ENCODE data around the gene TAS2R20.
"Not testable (repeated sequence)": the region's sequence is repeated elsewhere in the genome, so short reads cannot be mapped to it uniquely, and the experiment has no call there.

GRCh38 chr12:11033959-11034358 is 35.9 kb upstream of the TAS2R20 start:
- TF ChIP-seq EZH2 (IDR thresholded peaks at IDR 0.05; ENCODE audit: low read length, missing control alignments); CTCF (conservative IDR thresholded peaks at IDR 0.05 in 1 of 2, IDR thresholded peaks at IDR 0.05 in 1 of 2; ENCODE audit: low read depth in 1 of 2, low read length in 2 of 2): not testable (repeated sequence)
